ENCODE measurements around the gene TSTD1.
"Not testable (repeated sequence)": the region's sequence is repeated elsewhere in the genome, so short reads cannot be mapped to it uniquely, and the experiment has no call there.

TSTD1 gene

GRCh38 chr1:161037661-161038522, 872 bp downstream of the TSTD1 start:
- DNase-seq (ENCODE audit: low spot score) = no peak

DNA sequence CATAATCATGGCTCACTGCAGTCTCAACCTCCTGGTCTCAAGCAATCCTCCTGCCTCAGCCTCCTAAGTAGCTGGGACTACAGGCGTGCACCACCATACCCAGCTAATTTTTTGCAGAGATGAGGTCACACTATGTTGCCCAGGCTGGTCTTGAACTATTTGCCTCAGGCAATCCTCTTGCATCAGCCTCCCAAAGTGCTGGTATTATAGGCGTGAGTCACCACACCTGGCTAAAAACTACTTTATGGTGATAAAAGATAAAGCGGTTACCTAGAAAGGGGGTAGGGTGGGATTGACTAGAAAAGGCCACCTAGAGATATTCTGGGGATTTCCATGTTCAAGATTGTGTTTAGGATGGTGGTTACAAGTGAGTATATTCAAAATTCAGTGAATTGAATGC, 5.0 kb downstream of the TSTD1 start:
- DNase-seq (ENCODE audit: low spot score) = no peak

GRCh38 chr1:161032409-161032808, 6.4 kb downstream of the TSTD1 start:
- no peak for DNase-seq (ENCODE audit: low spot score)

DNA sequence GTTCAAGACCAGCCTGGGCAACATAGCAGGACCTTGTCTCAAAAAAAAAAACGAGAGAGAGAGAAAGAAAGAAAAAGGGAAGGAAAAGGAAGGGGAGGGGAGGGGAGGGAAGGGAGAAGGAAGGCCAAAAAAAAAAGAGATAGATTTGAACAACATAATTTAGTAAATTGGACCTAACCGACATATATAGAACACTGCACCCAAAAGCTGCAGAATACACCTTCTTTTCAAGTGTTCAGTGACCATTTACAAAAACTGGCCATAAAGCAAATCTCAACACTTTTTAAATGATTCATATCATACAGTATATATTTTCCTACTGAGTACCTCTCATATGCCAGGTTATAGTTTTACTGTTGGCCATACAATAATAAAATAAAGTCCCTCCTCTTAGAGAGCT, 6.9 kb downstream of the TSTD1 start:
- DNase-seq (ENCODE audit: low spot score) = no peak

GRCh38 chr1:161029466-161029865, 9.3 kb downstream of the TSTD1 start:
- DNase-seq (ENCODE audit: low spot score) = not testable (repeated sequence)

DNA sequence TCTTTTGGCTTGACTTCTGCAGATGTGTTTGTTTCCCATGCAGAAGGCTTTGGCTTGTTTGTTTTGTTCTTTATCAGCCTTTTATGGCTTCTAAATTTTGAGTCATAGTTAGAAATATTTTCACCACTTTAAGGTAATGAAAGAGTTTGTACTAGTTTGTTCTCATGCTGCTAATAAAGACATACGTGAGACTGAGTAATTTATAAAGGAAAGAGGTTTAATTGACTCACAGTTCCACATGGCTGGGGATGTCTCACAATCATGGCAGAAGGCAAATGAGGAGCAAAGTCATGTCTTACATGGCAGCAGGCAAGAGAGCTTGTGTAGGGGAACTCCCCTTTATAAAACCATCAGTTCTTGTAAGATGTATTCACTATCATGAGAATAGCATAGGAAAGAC, 11.8 kb downstream of the TSTD1 start:
- DNase-seq (ENCODE audit: low spot score) = not testable (repeated sequence)

GRCh38 chr1:161022432-161022831, 16.3 kb downstream of the TSTD1 start:
- not testable (repeated sequence) for DNase-seq (ENCODE audit: low spot score)

GRCh38 chr1:161021970-161022353, 16.8 kb downstream of the TSTD1 start:
- no peak for DNase-seq (ENCODE audit: low spot score)

DNA sequence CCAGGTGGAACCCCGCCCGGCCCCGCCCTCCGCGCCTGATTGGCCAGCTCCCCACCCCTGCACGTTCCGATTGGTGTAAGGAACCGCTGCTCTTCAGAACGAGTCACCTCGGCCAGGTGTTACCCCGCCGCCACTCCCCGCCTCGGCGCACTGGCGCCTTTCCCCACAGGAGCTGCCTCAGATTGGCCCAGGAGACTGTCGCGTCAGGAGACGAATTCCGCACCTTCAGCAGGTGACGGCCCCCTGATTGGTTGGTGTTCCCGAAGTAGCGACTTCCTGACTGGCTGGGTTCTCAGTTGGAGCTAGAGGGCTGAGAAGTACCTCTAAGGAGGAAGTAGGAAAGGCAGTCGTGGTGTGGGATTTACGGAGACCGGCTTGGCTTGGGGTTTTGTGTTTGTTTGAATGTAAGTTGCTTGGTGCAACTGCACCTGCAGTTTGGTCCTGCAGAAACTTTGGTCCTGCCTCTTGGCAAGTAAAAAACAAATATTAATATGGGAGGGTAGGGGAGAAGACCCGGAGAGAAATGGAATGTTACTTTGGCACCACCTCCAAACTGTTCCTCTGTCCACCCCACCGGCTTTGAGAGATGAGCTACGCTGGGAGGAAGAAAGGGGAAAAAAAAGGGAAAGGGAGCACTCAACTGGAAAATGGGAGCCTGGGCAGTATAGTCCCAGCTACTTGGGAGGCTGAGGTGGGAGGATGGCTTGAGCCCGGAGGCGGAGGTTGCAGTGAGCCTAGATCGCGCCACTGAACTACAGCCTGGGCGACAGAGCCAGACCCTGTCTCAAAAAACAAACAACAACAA, 17.4 kb downstream of the TSTD1 start:
- no peak for DNase-seq (ENCODE audit: low spot score)

GRCh38 chr1:161020509-161021164, 18.1 kb downstream of the TSTD1 start, which contains the start of gene F11R:
F11R (minus strand) TSS chr1:161021152; CDS start chr1:161021073, 79 bp downstream.
- no peak for DNase-seq (ENCODE audit: low spot score)

DNA sequence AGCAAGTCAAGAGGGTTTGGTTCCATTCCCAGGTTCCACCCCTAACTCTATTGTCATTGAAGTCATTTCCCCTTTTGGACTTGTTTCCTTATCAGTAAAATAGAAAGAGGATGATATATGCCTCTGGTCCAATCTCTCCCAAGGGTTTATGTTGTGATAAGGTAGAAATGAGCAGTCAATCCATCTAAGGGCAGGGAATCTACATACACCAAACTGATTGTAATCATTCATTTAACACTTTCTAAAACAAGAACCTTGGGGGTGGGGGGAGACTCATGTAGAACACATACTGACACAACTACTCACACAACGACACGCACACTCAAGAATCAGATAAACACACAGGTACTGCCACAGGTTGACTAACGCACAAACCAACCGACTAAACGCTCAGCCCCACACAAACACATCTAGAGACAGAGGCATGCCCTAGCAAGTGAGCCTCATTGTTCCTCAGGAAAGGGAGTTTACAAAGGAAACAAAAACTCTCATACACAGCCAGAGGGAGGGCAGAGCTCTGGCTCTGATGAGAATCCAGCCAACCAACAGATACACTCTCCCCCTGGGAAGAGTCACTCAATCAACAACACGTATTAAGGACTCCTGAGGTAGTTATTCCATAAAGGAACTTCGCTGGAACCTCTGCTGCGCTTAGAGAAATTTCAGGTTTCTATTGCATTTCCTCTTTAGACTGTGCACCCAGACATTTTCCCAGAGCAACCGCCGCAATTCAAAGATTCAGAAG, 18.8 kb downstream of the TSTD1 start:
- DNase-seq (ENCODE audit: low spot score) = no peak

- DNase-seq (ENCODE audit: low spot score) = not testable (repeated sequence)
Measured at GRCh38 chr1:161019111-161019660, 19.6 kb downstream of the TSTD1 start.

DNA sequence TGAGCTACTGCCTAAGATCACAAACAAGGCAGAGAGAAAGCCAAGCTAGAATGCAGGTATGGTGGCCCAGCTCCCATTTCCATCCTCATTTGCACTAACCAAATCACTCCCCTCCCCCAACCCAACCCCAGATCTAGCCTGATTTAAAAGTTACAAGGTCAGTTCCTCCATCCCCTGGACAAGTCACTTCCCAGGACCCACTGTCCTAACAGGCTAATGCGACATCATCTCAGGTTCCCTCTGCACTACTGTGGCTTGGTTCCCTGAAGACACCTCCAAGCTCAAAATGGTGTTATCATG, 20.2 kb downstream of the TSTD1 start:
- no peak for DNase-seq (ENCODE audit: low spot score)

DNA sequence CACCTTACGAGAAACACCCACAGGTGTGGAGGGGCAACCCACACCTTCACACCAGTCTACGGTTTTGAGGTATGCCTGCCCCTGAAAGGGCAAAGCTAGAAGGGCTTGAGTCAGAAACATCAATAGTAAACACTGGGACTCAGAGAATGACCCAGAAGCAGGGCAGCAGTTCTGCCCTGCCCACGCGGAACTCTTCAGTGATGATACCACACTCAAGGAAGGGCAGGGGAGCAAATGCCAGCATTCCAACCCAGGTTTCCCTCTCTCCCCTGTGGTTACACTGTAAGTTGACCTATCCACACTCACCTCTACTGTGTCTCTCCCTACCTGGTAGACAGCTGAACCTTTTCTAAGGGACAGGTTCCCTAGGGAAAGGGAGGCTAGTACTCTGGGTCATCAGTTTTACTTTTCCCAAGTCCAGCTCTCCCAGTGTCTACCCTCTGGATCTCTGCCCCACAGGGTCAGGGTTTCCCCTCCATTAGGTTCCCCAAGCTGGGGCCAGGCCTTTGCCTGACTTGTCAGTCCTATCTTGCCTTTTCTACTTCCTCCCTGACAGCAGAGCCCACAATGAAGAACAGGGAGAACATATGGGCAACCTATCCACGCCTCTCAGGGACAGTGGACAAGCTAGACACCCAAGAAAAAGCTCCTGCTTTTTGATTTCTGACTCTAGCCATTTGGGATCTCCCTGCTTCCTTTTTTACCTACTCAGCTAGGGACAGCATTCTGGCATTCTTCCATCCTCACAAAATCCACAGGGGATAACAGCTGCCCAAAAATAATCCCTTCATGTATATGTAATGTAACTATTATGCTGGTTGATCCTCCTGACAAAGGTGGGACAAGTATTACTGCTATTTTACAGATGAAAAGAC, 20.8 kb downstream of the TSTD1 start:
- DNase-seq (ENCODE audit: low spot score) = no peak

DNA sequence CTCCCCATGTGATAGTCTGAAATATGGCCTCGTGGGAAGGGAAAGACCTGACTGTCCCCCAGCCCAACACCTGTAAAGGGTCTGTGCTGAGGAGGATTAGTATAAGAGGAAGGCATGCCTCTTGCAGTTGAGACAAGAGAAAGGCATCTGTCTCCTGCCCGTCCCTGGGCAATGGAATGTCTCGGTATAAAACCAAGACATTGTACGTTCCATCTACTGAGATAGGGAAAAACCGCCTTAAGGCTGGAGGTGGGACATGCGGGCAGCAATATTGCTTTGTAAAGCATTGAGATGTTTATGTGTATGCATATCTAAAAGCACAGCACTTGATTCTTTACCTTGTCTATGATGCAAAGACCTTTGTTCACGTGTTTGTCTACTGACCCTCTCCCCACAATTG, 21.6 kb downstream of the TSTD1 start:
- not testable (repeated sequence) for DNase-seq (ENCODE audit: low spot score)

GRCh38 chr1:161016683-161017082, 22.1 kb downstream of the TSTD1 start:
- not testable (repeated sequence) for DNase-seq (ENCODE audit: low spot score)

DNA sequence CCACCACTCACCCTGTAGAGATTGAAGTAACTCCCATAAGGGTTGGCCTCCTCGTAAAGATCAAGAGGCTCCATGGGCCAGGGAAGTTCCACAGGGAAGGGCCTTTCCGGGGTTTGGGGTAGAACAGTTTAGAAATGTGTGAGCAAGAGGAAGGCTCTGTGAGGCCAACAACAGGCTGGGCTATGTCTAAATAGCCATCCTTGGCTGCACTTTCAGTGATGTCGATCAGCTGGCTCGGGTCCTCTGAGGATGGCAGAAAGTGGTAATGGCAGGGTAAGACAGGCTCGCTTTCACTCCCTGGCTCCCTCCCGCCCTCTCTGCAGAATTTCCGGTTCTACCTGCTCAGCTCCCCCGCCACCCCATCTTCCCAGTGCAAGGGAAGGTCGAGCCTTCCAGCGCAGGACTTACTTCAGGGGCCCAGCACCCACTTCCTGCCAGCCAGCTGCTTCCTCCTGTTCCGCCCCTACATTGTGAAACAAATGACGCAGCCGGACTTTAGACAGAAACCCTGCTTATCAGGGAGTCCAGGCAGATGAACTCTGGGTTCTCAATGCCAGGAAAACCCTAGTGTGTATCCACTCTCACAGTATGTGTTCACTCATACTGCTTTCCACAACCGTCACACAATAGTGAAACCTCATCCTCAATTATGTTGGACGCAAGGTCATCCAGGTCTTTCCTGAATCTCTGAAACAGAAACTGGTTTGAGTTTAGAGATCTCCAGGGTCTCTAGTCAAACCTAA, 25.1 kb downstream of the TSTD1 start:
- no peak for DNase-seq (ENCODE audit: low spot score)

- no peak for DNase-seq (ENCODE audit: low spot score)
Measured at GRCh38 chr1:161013131-161013487, 25.7 kb downstream of the TSTD1 start.

DNA sequence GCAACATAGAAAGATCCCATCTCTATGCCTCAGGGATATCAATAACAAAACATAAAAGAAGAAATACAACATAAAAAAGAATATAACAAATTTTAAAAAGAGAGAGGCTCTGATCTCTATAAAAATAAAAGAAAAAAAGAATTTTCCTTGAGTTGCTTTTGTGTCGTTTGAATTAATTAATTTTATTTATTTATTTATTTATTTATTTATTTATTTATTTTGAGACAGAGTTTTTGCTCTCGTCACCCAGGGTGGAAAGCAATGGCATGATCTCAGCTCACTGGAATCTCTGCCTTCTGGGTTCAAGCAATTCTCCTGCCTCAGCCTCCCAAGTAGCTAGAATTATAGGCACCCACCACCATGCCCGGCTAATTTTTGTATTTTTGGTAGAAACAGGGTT, 26.3 kb downstream of the TSTD1 start:
- DNase-seq (ENCODE audit: low spot score) = no peak

DNA sequence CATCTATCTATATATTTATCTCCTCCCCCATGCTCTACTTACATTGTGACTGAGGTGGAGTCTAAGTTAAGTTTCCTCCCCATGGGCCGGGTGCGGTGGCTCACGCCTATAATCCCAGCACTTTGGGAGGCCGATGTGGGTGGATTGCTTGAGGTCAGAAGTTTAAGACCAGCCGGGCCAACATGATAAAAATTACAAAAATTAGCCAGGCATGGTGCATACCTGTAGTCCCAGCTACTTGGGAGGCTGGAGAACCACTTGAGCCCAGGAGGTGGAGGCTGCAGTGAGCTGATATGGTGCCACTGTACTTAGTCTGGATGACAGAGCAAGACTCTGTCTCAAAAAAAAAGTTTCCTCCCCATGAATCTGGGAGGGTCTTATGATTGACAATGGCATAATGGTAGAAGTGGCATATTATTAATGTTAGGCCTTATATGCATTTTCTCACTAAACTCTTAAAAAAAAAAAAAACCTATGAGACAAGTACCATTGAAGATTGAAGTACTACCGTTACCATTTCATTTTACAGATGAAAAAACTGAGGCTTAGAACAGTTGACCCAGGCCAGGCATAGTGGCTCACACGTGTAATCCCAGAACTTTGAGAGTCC, 29.1 kb downstream of the TSTD1 start:
- DNase-seq (ENCODE audit: low spot score) = no peak
